SK-N-SH (cell line): Measurements from ENCODE around the gene CHL1. TPM values are rescaled to one million over a fixed set of nuclear protein-coding genes. Genes with fewer than 3 reads are reported as not detected.

Source experiments
- CTCF ChIA-PET: fragments of 300-600, 350-600 bp; formaldehyde crosslinking; extraction: SDS; loops from one replicate; lab custom pipeline; 2021; lab: Yijun Ruan, JAX
- POLR2A ChIA-PET: fragments of 350-600 bp; sonication (Branson Sonifier 250); formaldehyde crosslinking; extraction: SDS; loops from one replicate; lab custom pipeline; 2020; ENCODE audit warnings: antibody characterized with exemption, inconsistent platforms; lab: Yijun Ruan, JAX
- DNase-seq: peaks from one replicate; pipeline ENCODE4 v3.0.0; 2012
- H2AFZ ChIP-seq: fragments of 200-600 bp; sonication (generic); 2 replicates; pipeline ENCODE4 v1.8.1; 2016; ENCODE audit warnings: antibody characterized with exemption, mild to moderate bottlenecking, low read depth
- H3F3A ChIP-seq: fragments of 200-600 bp; sonication (generic); replicated peaks from 2 replicates; pipeline ENCODE3; 2016; ENCODE audit warnings: antibody characterized with exemption, mild to moderate bottlenecking; ENCODE audit not compliant: insufficient read depth
- H3K27ac ChIP-seq, 2 experiments: fragments of 200-500 bp in 1 of 2; fragments of 200-600 bp in 1 of 2; sonication (Bioruptor generic) in 1 of 2; sonication (generic), shearing (Covaris generic) in 1 of 2; 2 replicates each; pipeline versions ENCODE4 v1.5.1 to v1.6.1; 2014 to 2016; ENCODE audit warnings: low read depth in 2 of 2, inconsistent platforms in 1 of 2, low read length in 1 of 2, mild to moderate bottlenecking in 1 of 2, mixed read lengths in 1 of 2
- H3K27me3 ChIP-seq: fragments of 200-600 bp; sonication (generic), shearing (Covaris generic); 2 replicates; pipeline ENCODE4 v1.6.1; 2016; ENCODE audit warnings: mixed run types; ENCODE audit not compliant: insufficient read depth
- H3K36me3 ChIP-seq, 2 experiments: fragments of 200-500 bp in 1 of 2; fragments of 200-600 bp in 1 of 2; sonication (Bioruptor generic) in 1 of 2; sonication (generic) in 1 of 2; replicated peaks in 1 of 2; 2 replicates each; pipeline versions ENCODE3 to v1.5.1; 2014 to 2016; ENCODE audit warnings: low read length in 1 of 2, mild to moderate bottlenecking in 1 of 2; ENCODE audit not compliant: insufficient read depth in 2 of 2, control insufficient read depth in 1 of 2
- H3K4me1 ChIP-seq, 2 experiments: fragments of 200-500 bp in 1 of 2; fragments of 200-600 bp in 1 of 2; sonication (Bioruptor generic) in 1 of 2; sonication (generic), shearing (Covaris generic) in 1 of 2; 2 replicates each; pipeline versions ENCODE4 v1.5.1 to v1.6.1; 2014 to 2016; ENCODE audit warnings: low read depth in 1 of 2, low read length in 1 of 2, mixed run types in 1 of 2; ENCODE audit not compliant: insufficient read depth in 2 of 2, control insufficient read depth in 1 of 2
- H3K4me2 ChIP-seq: fragments of 200-600 bp; sonication (generic), shearing (Covaris generic); 2 replicates; pipeline ENCODE4 v1.6.1; 2017; ENCODE audit warnings: mixed run types
- H3K4me3 ChIP-seq, 2 experiments: fragments of 200-500 bp in 1 of 2; fragments of 200-600 bp in 1 of 2; sonication (Bioruptor generic) in 1 of 2; sonication (generic), shearing (Covaris generic) in 1 of 2; 2 replicates each; pipeline versions ENCODE4 v1.5.1 to v1.8.1; 2014 to 2016; ENCODE audit warnings: low read depth in 2 of 2, inconsistent platforms in 1 of 2, low read length in 1 of 2, mild to moderate bottlenecking in 1 of 2, mixed read lengths in 1 of 2, moderate library complexity in 1 of 2
- H3K79me2 ChIP-seq: fragments of 200-600 bp; sonication (generic); 2 replicates; pipeline ENCODE4 v1.8.1; 2017; ENCODE audit warnings: mild to moderate bottlenecking; ENCODE audit not compliant: insufficient read depth
- H3K9ac ChIP-seq: fragments of 200-600 bp; sonication (generic); 2 replicates; pipeline ENCODE4 v1.6.1; 2017; ENCODE audit warnings: mixed run types
- H3K9me2 ChIP-seq: fragments of 200-600 bp; sonication (generic); 2 replicates; pipeline ENCODE4 v1.6.1; 2017; ENCODE audit warnings: mixed run types
- H3K9me3 ChIP-seq: fragments of 200-600 bp; sonication (generic); 2 replicates; pipeline ENCODE4 v1.6.1; 2017; ENCODE audit warnings: mixed run types, mild to moderate bottlenecking, moderate library complexity
- H4K20me1 ChIP-seq: fragments of 200-600 bp; sonication (generic); 2 replicates; pipeline ENCODE4 v1.6.1; 2017; ENCODE audit warnings: mild to moderate bottlenecking, mixed run types; ENCODE audit not compliant: insufficient read depth
- CHD2 ChIP-seq: fragments of 150-350 bp; IDR thresholded peaks from 2 replicates; pipeline ENCODE4 v1.6.1; 2018; ENCODE audit warnings: low read length; ENCODE audit not compliant: partially characterized antibody
- FOXM1 ChIP-seq: IDR thresholded peaks from 2 replicates; pipeline ENCODE4 v1.4.0; 2012; ENCODE audit warnings: low read depth, mild to moderate bottlenecking
- GATA2 ChIP-seq: sonication (generic); formaldehyde crosslinking; IDR thresholded peaks from 2 replicates; pipeline ENCODE4 v1.5.0; 2020; ENCODE audit warnings: mild to moderate bottlenecking, missing genetic modification reagents
- IRF3 ChIP-seq: fragments of 150-350 bp; IDR thresholded peaks from 2 replicates; pipeline ENCODE4 v1.6.1; 2016; ENCODE audit warnings: mild to moderate bottlenecking, low read depth, low read length
- JUND ChIP-seq: IDR thresholded peaks from 2 replicates; pipeline ENCODE4 v1.4.0; 2012
- MEF2A ChIP-seq: IDR thresholded peaks from 2 replicates; pipeline ENCODE4 v1.4.0; 2012; ENCODE audit warnings: low read depth, borderline replicate concordance
- NFIC ChIP-seq: IDR thresholded peaks from 2 replicates; pipeline ENCODE4 v1.4.0; 2012; ENCODE audit warnings: borderline replicate concordance
- NRF1 ChIP-seq: IDR thresholded peaks from 2 replicates; pipeline ENCODE4 v1.6.1; 2012; ENCODE audit warnings: low read depth, mild to moderate bottlenecking, low read length
- POLR2AphosphoS5 ChIP-seq: IDR thresholded peaks from 2 replicates; pipeline ENCODE4 v1.6.1; 2012; ENCODE audit warnings: low read depth, low read length
- RAD21 ChIP-seq: IDR thresholded peaks from 2 replicates; pipeline ENCODE4 v1.6.1; 2012; ENCODE audit warnings: mild to moderate bottlenecking, low read length
- RXRA ChIP-seq: IDR thresholded peaks from 2 replicates; pipeline ENCODE4 v1.4.0; 2012; ENCODE audit warnings: low read depth, mild to moderate bottlenecking, borderline replicate concordance
- SIN3A ChIP-seq: IDR thresholded peaks from 2 replicates; pipeline ENCODE4 v1.6.1; 2012; ENCODE audit warnings: low read depth, mild to moderate bottlenecking, low read length, moderate library complexity, borderline replicate concordance
- SMC3 ChIP-seq: IDR thresholded peaks from 2 replicates; pipeline ENCODE4 v1.6.1; 2012; ENCODE audit warnings: low read depth, low read length, improper control_type of control experiment
- TEAD4 ChIP-seq: IDR thresholded peaks from 2 replicates; pipeline ENCODE4 v1.4.0; 2012; ENCODE audit warnings: mild to moderate bottlenecking, borderline replicate concordance; ENCODE audit not compliant: insufficient read depth
- USF1 ChIP-seq: IDR thresholded peaks from 2 replicates; pipeline ENCODE4 v1.4.0; 2012; ENCODE audit warnings: low read depth, borderline replicate concordance
- ZBTB33 ChIP-seq: IDR thresholded peaks from 2 replicates; pipeline ENCODE4 v1.4.0; 2012; ENCODE audit warnings: low read depth, borderline replicate concordance
- polyA plus RNA-seq, 3 experiments: library from polyadenylated mRNA; depleted of rRNA; stranded (reverse); fragments of >200 nt; gene quantifications; 2 replicates each; pipeline ENCODE4 v1.2.3, GENCODE V29; 2012
- TF ChIP-seq, protein P1 (sequence below): fragments of 150-350 bp; IDR thresholded peaks from 2 replicates; pipeline ENCODE4 v1.6.1; 2017; ENCODE audit warnings: antibody characterized with exemption, low read length, low read depth, borderline replicate concordance

Gene CHL1
- polyA plus RNA-seq, 1 of the 3 experiments (the other 2 are of a cell fraction) = not detected

DNA sequence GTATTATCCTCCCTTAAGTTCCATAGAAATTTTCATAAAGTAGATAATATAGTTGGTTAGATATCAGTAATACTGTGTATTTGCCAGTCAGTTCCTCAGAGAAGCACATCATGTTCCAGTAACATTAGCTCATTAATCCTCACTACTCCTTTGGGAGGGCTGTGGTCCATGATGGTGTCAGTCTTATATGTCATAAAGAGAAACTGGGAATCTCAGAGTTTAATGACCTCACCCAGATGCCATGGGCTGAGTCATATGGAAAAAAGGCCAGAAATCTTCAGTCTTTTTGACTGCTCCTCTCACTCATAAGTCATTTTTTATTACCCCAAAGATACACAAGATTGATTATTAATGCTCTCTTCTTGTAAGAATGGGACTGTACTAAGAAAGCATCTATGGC is 188.6 kb downstream of the CHL1 start:
- H3K9me2 ChIP-seq = 0 out of 2 replicates have a peak, but pooled peaks cover 4% of the 10 kb centered on the region
- H2AFZ ChIP-seq = no peak overlapping the region
- no peak overlapping the region for H3K4me3 ChIP-seq
- no peaks in the 10 kb centered on the region for H3K27me3 ChIP-seq
- H3K79me2 ChIP-seq = no peaks in the 10 kb centered on the region
- no peaks in the 10 kb centered on the region for H3K9me3 ChIP-seq
- no peak overlapping the region for H3K27ac ChIP-seq
- TF ChIP-seq, protein P1, sequence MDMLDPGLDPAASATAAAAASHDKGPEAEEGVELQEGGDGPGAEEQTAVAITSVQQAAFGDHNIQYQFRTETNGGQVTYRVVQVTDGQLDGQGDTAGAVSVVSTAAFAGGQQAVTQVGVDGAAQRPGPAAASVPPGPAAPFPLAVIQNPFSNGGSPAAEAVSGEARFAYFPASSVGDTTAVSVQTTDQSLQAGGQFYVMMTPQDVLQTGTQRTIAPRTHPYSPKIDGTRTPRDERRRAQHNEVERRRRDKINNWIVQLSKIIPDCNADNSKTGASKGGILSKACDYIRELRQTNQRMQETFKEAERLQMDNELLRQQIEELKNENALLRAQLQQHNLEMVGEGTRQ = no peak
- TF ChIP-seq NRF1 (no peak), USF1 (no peak), RXRA (no peak), JUND (no peak), MEF2A (no peak), SMC3 (no peak), IRF3 (no peak), TEAD4 (no peak), ZBTB33 (no peak), NFIC (no peak), FOXM1 (no peak), GATA2 (CRISPR knock-in tag) (no peak), CHD2 (no peak), POLR2AphosphoS5 (no peak), SIN3A (no peak), RAD21 (no peak)
- no peak for DNase-seq
- no peaks in the 10 kb centered on the region for H3F3A ChIP-seq
- ChIA-PET POLR2A (no interaction called here), CTCF (no interaction called here)
- no peak overlapping the region for H3K4me2 ChIP-seq
- H3K36me3 ChIP-seq = no peaks in the 10 kb centered on the region
- no peaks in the 10 kb centered on the region for H3K4me1 ChIP-seq
- H3K9ac ChIP-seq = no peak overlapping the region
- H4K20me1 ChIP-seq = no peaks in the 10 kb centered on the region
